Parathyroid adenoma (tissue), 2 donors: ENCODE results near the gene RNF31.

Experiments
- H2AFZ ChIP-seq: fragments of 300-600 bp; sonication (generic); one replicate; pipeline ENCODE4 v1.7.0; 2017; ENCODE audit warnings: antibody characterized with exemption, mild to moderate bottlenecking
- H3K27ac ChIP-seq: fragments of 300-600 bp; sonication (generic); one replicate; pipeline ENCODE4 v1.7.0; 2017
- H3K27me3 ChIP-seq: fragments of 300-600 bp; sonication (generic); one replicate; pipeline ENCODE4 v1.7.0; 2017; ENCODE audit warnings: low read length; ENCODE audit not compliant: control insufficient read depth, insufficient read depth
- H3K36me3 ChIP-seq: fragments of 300-600 bp; sonication (generic); one replicate; pipeline ENCODE4 v1.7.0; 2017; ENCODE audit warnings: low read length; ENCODE audit not compliant: control insufficient read depth, insufficient read depth
- H3K4me1 ChIP-seq: fragments of 300-600 bp; sonication (generic); one replicate; pipeline ENCODE4 v1.7.0; 2017; ENCODE audit warnings: control low read depth
- H3K4me2 ChIP-seq: fragments of 300-600 bp; sonication (generic); one replicate; pipeline ENCODE4 v1.7.0; 2017; ENCODE audit warnings: low read length
- H3K4me3 ChIP-seq: fragments of 300-600 bp; sonication (generic); one replicate; pipeline ENCODE4 v1.7.0; 2017; ENCODE audit warnings: low read depth, low read length
- H3K79me2 ChIP-seq: fragments of 300-600 bp; sonication (generic); one replicate; pipeline ENCODE4 v1.7.0; 2017; ENCODE audit warnings: control low read depth
- H3K9ac ChIP-seq: fragments of 300-600 bp; sonication (generic); one replicate; pipeline ENCODE4 v1.7.0; 2017; ENCODE audit warnings: mild to moderate bottlenecking
- H3K9me3 ChIP-seq: fragments of 300-600 bp; sonication (generic); one replicate; pipeline ENCODE4 v1.7.0; 2017; ENCODE audit warnings: low read length; ENCODE audit not compliant: control insufficient read depth
- TF ChIP-seq, protein P1 (sequence below): fragments of 300-600 bp; sonication (generic); IDR thresholded peaks from one replicate; pipeline ENCODE4 v1.7.0; 2017; ENCODE audit warnings: antibody characterized with exemption, mild to moderate bottlenecking
- donor health status: primary hyperparathyroidism.

The RNF31 gene

DNA sequence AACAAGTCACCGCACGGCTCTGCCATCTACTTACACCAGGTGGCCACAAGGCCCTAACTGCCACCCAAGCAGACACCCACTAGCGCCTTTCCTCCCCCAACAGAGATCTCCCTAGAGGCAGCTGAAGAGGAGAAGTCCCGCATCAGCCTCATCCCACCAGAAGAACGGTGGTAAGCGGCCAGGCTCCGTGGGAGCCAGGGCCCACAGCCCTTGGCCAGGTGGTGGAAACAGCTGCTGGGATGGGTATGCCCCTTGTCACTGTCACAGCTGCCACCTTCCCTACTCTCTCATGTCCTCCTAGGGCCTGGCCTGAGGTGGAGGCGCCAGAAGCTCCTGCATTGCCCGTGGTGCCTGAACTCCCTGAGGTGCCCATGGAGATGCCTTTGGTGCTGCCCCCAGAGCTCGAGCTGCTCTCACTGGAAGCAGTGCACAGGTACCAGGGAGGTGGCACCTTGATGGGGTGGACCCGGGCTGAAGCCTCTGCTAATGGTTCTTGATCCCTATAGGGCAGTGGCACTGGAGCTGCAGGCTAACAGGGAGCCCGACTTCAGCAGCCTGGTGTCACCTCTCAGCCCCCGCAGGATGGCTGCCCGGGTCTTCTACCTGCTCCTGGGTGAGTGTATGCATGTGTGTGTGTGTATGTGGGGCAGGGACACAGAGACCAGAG, 32.1 kb downstream of the RNF31 start:
- Histone ChIP-seq H3K4me3 (no peak overlapping the region), H3K9ac (no peak overlapping the region), H3K36me3 (no peaks in the 10 kb centered on the region), H3K27me3 (no peaks in the 10 kb centered on the region), H3K79me2 (no peaks in the 10 kb centered on the region), H3K27ac (no peak overlapping the region), H3K4me2 (no peak overlapping the region), H3K9me3 (no peaks in the 10 kb centered on the region), H2AFZ (no peak overlapping the region), H3K4me1 (no peaks in the 10 kb centered on the region)
- TF ChIP-seq, protein P1, sequence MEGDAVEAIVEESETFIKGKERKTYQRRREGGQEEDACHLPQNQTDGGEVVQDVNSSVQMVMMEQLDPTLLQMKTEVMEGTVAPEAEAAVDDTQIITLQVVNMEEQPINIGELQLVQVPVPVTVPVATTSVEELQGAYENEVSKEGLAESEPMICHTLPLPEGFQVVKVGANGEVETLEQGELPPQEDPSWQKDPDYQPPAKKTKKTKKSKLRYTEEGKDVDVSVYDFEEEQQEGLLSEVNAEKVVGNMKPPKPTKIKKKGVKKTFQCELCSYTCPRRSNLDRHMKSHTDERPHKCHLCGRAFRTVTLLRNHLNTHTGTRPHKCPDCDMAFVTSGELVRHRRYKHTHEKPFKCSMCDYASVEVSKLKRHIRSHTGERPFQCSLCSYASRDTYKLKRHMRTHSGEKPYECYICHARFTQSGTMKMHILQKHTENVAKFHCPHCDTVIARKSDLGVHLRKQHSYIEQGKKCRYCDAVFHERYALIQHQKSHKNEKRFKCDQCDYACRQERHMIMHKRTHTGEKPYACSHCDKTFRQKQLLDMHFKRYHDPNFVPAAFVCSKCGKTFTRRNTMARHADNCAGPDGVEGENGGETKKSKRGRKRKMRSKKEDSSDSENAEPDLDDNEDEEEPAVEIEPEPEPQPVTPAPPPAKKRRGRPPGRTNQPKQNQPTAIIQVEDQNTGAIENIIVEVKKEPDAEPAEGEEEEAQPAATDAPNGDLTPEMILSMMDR = no peak

DNA sequence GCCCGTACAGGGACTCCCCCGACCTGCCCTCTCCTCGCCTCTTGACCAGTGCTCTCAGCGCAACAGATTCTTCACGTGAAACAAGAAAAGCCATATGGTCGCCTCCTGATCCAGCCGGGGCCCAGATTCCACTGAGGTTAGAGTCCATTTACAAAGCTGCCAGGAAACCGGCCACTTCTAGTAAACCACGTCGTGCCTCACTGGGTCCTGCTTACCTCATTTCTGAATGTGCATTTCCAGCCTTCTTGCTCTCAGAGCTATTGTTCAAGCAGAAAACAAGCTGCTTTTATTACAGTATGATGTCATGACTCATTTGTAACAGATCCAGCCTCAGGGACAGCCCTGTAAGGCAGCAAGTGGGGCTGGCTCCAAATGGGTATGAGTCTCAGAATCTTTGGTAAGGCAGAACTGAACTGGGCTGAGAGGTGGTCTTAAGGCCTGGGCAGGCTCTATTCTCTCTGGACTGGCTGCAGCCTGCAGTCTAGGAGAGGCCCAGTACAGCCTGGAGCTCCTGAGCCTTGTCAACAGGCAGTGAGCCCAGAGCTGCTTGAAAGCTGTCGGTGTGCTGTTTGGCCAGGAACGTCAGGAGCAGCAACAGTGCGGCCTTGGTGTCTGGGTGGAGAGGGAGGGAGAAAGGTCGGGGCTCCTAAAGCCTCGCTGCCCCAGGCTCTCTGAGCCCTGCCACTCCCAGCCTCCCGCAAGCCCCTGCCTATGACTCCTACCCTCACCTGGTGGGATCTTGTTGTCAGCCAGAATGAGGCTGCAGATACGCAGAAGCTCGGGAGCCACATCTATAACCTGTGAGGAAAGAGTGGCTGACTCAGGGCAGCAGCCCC, 32.9 kb downstream of the RNF31 start:
- no peaks in the 10 kb centered on the region for H3K79me2 ChIP-seq
- H3K4me3 ChIP-seq = no peak overlapping the region
- H2AFZ ChIP-seq = no peak overlapping the region
- H3K4me1 ChIP-seq = no peaks in the 10 kb centered on the region
- H3K27ac ChIP-seq = no peak overlapping the region
- no peak overlapping the region for H3K9ac ChIP-seq
- H3K36me3 ChIP-seq = no peaks in the 10 kb centered on the region
- no peak overlapping the region for H3K4me2 ChIP-seq
- no peaks in the 10 kb centered on the region for H3K9me3 ChIP-seq
- TF ChIP-seq, protein P1 = no peak
- no peaks in the 10 kb centered on the region for H3K27me3 ChIP-seq

DNA sequence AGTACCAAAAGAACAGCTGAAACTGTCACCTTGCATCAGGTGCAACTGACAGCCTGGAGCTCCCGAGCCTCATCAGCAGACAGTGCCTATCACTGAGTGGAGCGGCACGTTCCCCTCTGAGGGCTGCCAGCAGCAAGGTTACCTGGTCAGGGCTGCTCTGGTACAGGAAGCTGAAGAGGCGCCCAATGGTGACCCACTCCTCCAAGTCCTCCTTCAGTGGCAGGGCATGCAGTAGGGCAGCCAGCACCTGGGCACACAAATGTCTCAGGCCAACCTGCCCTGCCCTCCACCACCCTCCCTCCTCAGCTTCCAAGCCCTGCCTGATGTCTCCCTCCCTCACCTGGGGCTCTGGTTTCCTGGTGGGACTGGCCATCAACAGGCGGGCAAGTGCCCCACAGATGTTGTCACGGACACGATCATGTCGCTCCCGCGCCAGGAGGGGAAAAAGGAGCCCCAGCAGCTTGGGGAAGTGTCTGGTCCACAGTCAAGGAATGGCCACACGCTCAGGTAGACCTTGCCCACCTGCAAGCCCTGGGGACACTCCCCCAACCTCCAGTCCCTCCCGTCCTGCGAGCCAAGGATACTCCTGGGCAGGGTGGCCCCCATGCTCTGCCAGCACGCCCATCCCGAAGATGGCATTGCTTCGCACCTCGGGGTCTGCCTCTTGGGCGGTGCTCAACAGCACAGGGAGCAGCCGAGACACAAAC, 34.2 kb downstream of the RNF31 start:
- no peak overlapping the region for H3K4me2 ChIP-seq
- no peak overlapping the region for H3K27ac ChIP-seq
- no peaks in the 10 kb centered on the region for H3K4me1 ChIP-seq
- no peak overlapping the region for H3K9ac ChIP-seq
- no peak overlapping the region for H2AFZ ChIP-seq
- H3K79me2 ChIP-seq = no peaks in the 10 kb centered on the region
- no peaks in the 10 kb centered on the region for H3K27me3 ChIP-seq
- no peak overlapping the region for H3K4me3 ChIP-seq
- H3K9me3 ChIP-seq = no peaks in the 10 kb centered on the region
- H3K36me3 ChIP-seq = no peaks in the 10 kb centered on the region
- TF ChIP-seq, protein P1 = no peak

DNA sequence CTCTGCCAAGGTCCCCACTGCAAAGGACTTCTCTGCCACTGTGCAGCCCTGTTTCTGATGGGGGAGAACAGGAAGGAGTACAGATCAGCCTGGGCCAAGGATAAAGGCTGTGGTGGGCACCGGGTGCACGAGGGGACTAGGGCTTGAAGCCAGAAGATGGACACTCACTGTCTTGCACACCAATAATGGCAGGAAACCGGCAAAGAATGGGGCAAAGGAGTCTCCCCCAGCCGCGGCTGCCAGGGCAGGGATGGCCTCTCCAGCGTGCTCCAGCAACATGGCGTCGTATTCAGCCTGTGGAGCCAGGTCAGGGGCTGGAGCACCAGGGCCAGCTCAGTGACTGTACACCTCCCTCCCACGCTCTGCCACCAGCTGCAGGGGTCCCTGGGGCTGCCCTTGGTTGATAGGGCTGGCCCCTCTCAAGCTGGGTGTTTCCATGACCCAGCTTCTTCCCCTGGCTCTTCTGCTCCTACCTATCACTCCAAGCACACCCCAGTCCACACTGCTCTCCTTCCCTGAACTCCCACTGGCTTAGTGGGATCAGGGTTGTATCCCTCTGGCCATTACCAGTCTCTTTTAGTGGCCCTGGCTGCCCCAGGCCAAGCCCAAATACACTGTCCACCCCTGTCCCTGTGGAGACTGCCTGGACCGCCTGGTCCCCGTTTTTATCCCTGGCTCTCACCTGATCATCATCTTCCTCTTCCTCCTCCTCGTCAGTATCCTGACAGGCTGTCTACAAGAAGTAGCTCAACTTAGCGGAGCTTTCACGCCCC, 35.0 kb downstream of the RNF31 start:
- no peaks in the 10 kb centered on the region for H3K36me3 ChIP-seq
- H2AFZ ChIP-seq = no peak overlapping the region
- peaks cover under 1% of the 10 kb centered on the region for H3K4me1 ChIP-seq
- no peak overlapping the region for H3K9ac ChIP-seq
- H3K4me3 ChIP-seq = no peak overlapping the region
- H3K27me3 ChIP-seq = no peaks in the 10 kb centered on the region
- TF ChIP-seq, protein P1 = no peak
- H3K9me3 ChIP-seq = no peaks in the 10 kb centered on the region
- H3K4me2 ChIP-seq = no peak overlapping the region
- H3K79me2 ChIP-seq = no peaks in the 10 kb centered on the region
- H3K27ac ChIP-seq = no peak overlapping the region
